Subcutaneous preadipocyte (primary cell): ENCODE data around the gene OR9I1. TPM values are rescaled to one million over a fixed set of nuclear protein-coding genes. Genes with fewer than 3 reads are reported as not detected.

ENCODE experiments used
- total RNA-seq: library from RNA; depleted of rRNA; stranded (reverse); fragments of >200 nt; gene quantifications from 2 replicates; pipeline ENCODE4 v1.2.3, GENCODE V29; 2012

OR9I1 gene
- not detected in 2 replicates for total RNA-seq

GRCh38 chr11:58125469-58125868 is at the start of gene OR9I1:
OR9I1 (minus strand) TSS chr11:58125530; CDS start chr11:58119444, 6,086 bp downstream.

Other genes with a start within 250 kb of the OR9I1 start
- not detected in 2 replicates for gene OR9Q1, start 101.6 kb downstream of the OR9I1 start, total RNA-seq
- gene OR6Q1, start 94.6 kb downstream of the OR9I1 start, total RNA-seq, result not detected in 2 replicates
- not detected in 2 replicates for gene OR9Q2, start 63.5 kb upstream of the OR9I1 start, total RNA-seq
- not detected in 2 replicates for gene OR1S2, start 78.6 kb upstream of the OR9I1 start, total RNA-seq
- gene OR1S1, start 87.2 kb upstream of the OR9I1 start, total RNA-seq, result not detected in 2 replicates
- not detected in 2 replicates for gene OR10Q1, start 103.4 kb upstream of the OR9I1 start, total RNA-seq
- gene OR10W1, start 142.7 kb upstream of the OR9I1 start, total RNA-seq, result not detected in 2 replicates
- not detected in 2 replicates for gene OR5B17, start 233.5 kb upstream of the OR9I1 start, total RNA-seq